GM15510 (cell line): ENCODE measurements around the gene SGCD.

ENCODE experiments used
- POLR2A ChIP-seq: IDR thresholded peaks from 3 replicates; pipeline ENCODE4 v1.6.1; 2011; ENCODE audit warnings: borderline replicate concordance; ENCODE audit not compliant: insufficient read length; ENCODE audit errors: extremely low read depth

The SGCD gene

GRCh38 chr5:156339139-156339841 lies 12.3 kb downstream of the SGCD start:
- no peak for TF ChIP-seq POLR2A

GRCh38 chr5:156340893-156341292 lies 13.9 kb downstream of the SGCD start:
- no peak for TF ChIP-seq POLR2A

- no peak for TF ChIP-seq POLR2A
Measured at GRCh38 chr5:156350256-156350655, 23.3 kb downstream of the SGCD start.

GRCh38 chr5:156351423-156351822 lies 24.5 kb downstream of the SGCD start:
- TF ChIP-seq POLR2A: no peak

- no peak for TF ChIP-seq POLR2A
Measured at GRCh38 chr5:156354571-156354970, 27.6 kb downstream of the SGCD start.

GRCh38 chr5:156356238-156356637 lies 29.3 kb downstream of the SGCD start:
- no peak for TF ChIP-seq POLR2A

GRCh38 chr5:156359476-156359875 lies 32.5 kb downstream of the SGCD start:
- TF ChIP-seq POLR2A: no peak

- no peak for TF ChIP-seq POLR2A
Measured at GRCh38 chr5:156361436-156362109, 34.6 kb downstream of the SGCD start.

- no peak for TF ChIP-seq POLR2A
Measured at GRCh38 chr5:156363861-156364260, 36.9 kb downstream of the SGCD start.

- no peak for TF ChIP-seq POLR2A
Measured at GRCh38 chr5:156366521-156366920, 39.6 kb downstream of the SGCD start.

- no peak for TF ChIP-seq POLR2A
Measured at GRCh38 chr5:156367597-156367996, 40.6 kb downstream of the SGCD start.

- TF ChIP-seq POLR2A: no peak
Measured at GRCh38 chr5:156375895-156376495, 49.0 kb downstream of the SGCD start.

- TF ChIP-seq POLR2A: no peak
Measured at GRCh38 chr5:156376751-156377150, 49.8 kb downstream of the SGCD start.

GRCh38 chr5:156378159-156378558 lies 51.2 kb downstream of the SGCD start:
- TF ChIP-seq POLR2A: no peak

GRCh38 chr5:156379206-156379605 lies 52.2 kb downstream of the SGCD start:
- no peak for TF ChIP-seq POLR2A

GRCh38 chr5:156380848-156381247 lies 53.9 kb downstream of the SGCD start:
- no peak for TF ChIP-seq POLR2A
